WTC11 (cell line): Measurements from ENCODE around the gene NRG2. TPM values are rescaled to one million over a fixed set of nuclear protein-coding genes. Genes with fewer than 3 reads are reported as not detected.

Experiments
- ATAC-seq: fragments of 200-7000 bp; cut with Tn5 transposase; 2 replicates; pipeline ENCODE4 v1.10.0; 2021; ENCODE audit warnings: mild to moderate bottlenecking, moderate library complexity
- CTCF ChIA-PET: fragments of 300-600 bp; sonication (Branson Sonifier 250); formaldehyde crosslinking; loops from one replicate; lab custom pipeline; 2021; ENCODE audit warnings: antibody characterized with exemption; lab: Charles Lee
- POLR2A ChIA-PET: fragments of 350-600 bp; sonication (Branson Sonifier 250); formaldehyde crosslinking; loops from one replicate; lab custom pipeline; 2021; ENCODE audit warnings: antibody characterized with exemption; lab: Charles Lee
- DNase-seq: peaks from one replicate; pipeline ENCODE4 v3.0.0; 2021; ENCODE audit warnings: low spot score
- H3K27ac Mint-ChIP-seq: 2 replicates; pipeline ENCODE4 v1.8.0; 2021; ENCODE audit warnings: mixed read lengths
- H3K27me3 Mint-ChIP-seq: 2 replicates; pipeline ENCODE4 v1.8.0; 2021; ENCODE audit warnings: low read depth, mild to moderate bottlenecking, moderate library complexity, mixed read lengths
- H3K36me3 Mint-ChIP-seq: 2 replicates; pipeline ENCODE4 v1.8.0; 2021; ENCODE audit warnings: mixed read lengths
- H3K4me1 Mint-ChIP-seq: 2 replicates; pipeline ENCODE4 v1.8.0; 2022; ENCODE audit warnings: mixed read lengths
- H3K4me3 Mint-ChIP-seq: 2 replicates; pipeline ENCODE4 v1.8.0; 2021; ENCODE audit warnings: mild to moderate bottlenecking, moderate library complexity, mixed read lengths
- H3K9me3 Mint-ChIP-seq: 2 replicates; pipeline ENCODE4 v1.8.0; 2021; ENCODE audit warnings: mixed read lengths
- CBFB ChIP-seq: sonication (generic); formaldehyde crosslinking; IDR thresholded peaks from 2 replicates; pipeline ENCODE4 v1.8.1; 2022; ENCODE audit warnings: mild to moderate bottlenecking, low read depth, missing genetic modification reagents
- E2F1 ChIP-seq: sonication (generic); formaldehyde crosslinking; IDR thresholded peaks from 2 replicates; pipeline ENCODE4 v1.8.0; 2022; ENCODE audit warnings: mild to moderate bottlenecking, missing genetic modification reagents
- E2F5 ChIP-seq: sonication (generic); formaldehyde crosslinking; IDR thresholded peaks from 2 replicates; pipeline ENCODE4 v1.8.1; 2022; ENCODE audit warnings: mild to moderate bottlenecking, moderate library complexity, missing genetic modification reagents
- ELF4 ChIP-seq: sonication (generic); formaldehyde crosslinking; IDR thresholded peaks from 2 replicates; pipeline ENCODE4 v1.8.1; 2022; ENCODE audit warnings: low read depth, mild to moderate bottlenecking, moderate library complexity, missing genetic modification reagents
- ETV6 ChIP-seq: sonication (generic); formaldehyde crosslinking; IDR thresholded peaks from 2 replicates; pipeline ENCODE4 v1.8.1; 2022; ENCODE audit warnings: mild to moderate bottlenecking, missing genetic modification reagents
- GRHL2 ChIP-seq: fragments of 250-450 bp; sonication (Bioruptor Pico); IDR thresholded peaks from 2 replicates; pipeline ENCODE4 v1.8.0; 2022; ENCODE audit warnings: mild to moderate bottlenecking, moderate library complexity; ENCODE audit not compliant: insufficient replicate concordance, severe bottlenecking
- MAX ChIP-seq: sonication (generic); formaldehyde crosslinking; IDR thresholded peaks from 2 replicates; pipeline ENCODE4 v1.8.0; 2022; ENCODE audit warnings: mild to moderate bottlenecking, missing genetic modification reagents
- MLX ChIP-seq: sonication (generic); formaldehyde crosslinking; IDR thresholded peaks from 2 replicates; pipeline ENCODE4 v1.8.1; 2023; ENCODE audit warnings: mild to moderate bottlenecking, missing genetic modification reagents, moderate library complexity
- MYBL2 ChIP-seq: sonication (generic); formaldehyde crosslinking; IDR thresholded peaks from 2 replicates; pipeline ENCODE4 v1.8.1; 2023; ENCODE audit warnings: mild to moderate bottlenecking, moderate library complexity, missing genetic modification reagents
- NFATC4 ChIP-seq: fragments of 250-450 bp; sonication (Bioruptor Pico); IDR thresholded peaks from 2 replicates; pipeline ENCODE4 v1.9.0; 2021; ENCODE audit warnings: mild to moderate bottlenecking
- NFYB ChIP-seq: sonication (generic); formaldehyde crosslinking; conservative IDR thresholded peaks from 2 replicates; pipeline ENCODE4 v1.8.0; 2022; ENCODE audit warnings: low read depth, missing genetic modification reagents
- SMAD3 ChIP-seq: sonication (generic); formaldehyde crosslinking; IDR thresholded peaks from 2 replicates; pipeline ENCODE4 v1.8.0; 2022; ENCODE audit warnings: missing genetic modification reagents, mild to moderate bottlenecking, borderline replicate concordance
- SP1 ChIP-seq: sonication (generic); formaldehyde crosslinking; conservative IDR thresholded peaks from 2 replicates; pipeline ENCODE4 v1.8.1; 2022; ENCODE audit warnings: missing genetic modification reagents
- STAT6 ChIP-seq: sonication (generic); formaldehyde crosslinking; conservative IDR thresholded peaks from 2 replicates; pipeline ENCODE4 v1.8.1; 2023; ENCODE audit warnings: mild to moderate bottlenecking, low read depth, missing genetic modification reagents, moderate library complexity
- USF1 ChIP-seq: sonication (generic); formaldehyde crosslinking; IDR thresholded peaks from 2 replicates; pipeline ENCODE4 v1.8.0; 2022; ENCODE audit warnings: mild to moderate bottlenecking, missing genetic modification reagents
- ZNF232 ChIP-seq: sonication (generic); formaldehyde crosslinking; IDR thresholded peaks from 2 replicates; pipeline ENCODE4 v1.8.0; 2022; ENCODE audit warnings: mild to moderate bottlenecking, missing genetic modification reagents
- ZNF425 ChIP-seq: fragments of 250-450 bp; sonication (Bioruptor Pico); conservative IDR thresholded peaks from 2 replicates; pipeline ENCODE4 v1.9.0; 2021; ENCODE audit warnings: mild to moderate bottlenecking
- total RNA-seq: library from RNA; stranded (reverse); gene quantifications from 3 replicates; pipeline ENCODE4 v1.2.3, GENCODE V29; 2021

The NRG2 gene
- total RNA-seq, 1 experiment from 2014 or later, result 0.44 TPM

GRCh38 chr5:139817362-139817761 lies 225.7 kb downstream of the NRG2 start (continued):
- TF ChIP-seq ZNF232 (CRISPR knock-in tag) (no peak), USF1 (no peak), E2F5 (CRISPR knock-in tag) (no peak), MYBL2 (CRISPR knock-in tag) (no peak), ETV6 (CRISPR knock-in tag) (no peak), NFYB (CRISPR knock-in tag) (no peak), SP1 (CRISPR knock-in tag) (no peak), NFATC4 (CRISPR knock-in tag) (no peak)

GRCh38 chr5:139816566-139816965 lies 226.5 kb downstream of the NRG2 start:
- Mint-ChIP-seq H3K27ac (no peak overlapping the region; the same call in 1 of the 2 replicates), H3K36me3 (no peaks in the 10 kb centered on the region), H3K4me3 (no peak overlapping the region), H3K4me1 (peaks cover 4% of the 10 kb centered on the region; the same call in 1 of the 2 replicates), H3K9me3 (peaks cover 7% of the 10 kb centered on the region), H3K27me3 (no peaks in the 10 kb centered on the region; the same call in 1 of the 2 replicates)
- ATAC-seq (no peak), DNase-seq (peak; percentile 13)
- TF ChIP-seq ELF4 (CRISPR knock-in tag) (no peak), GRHL2 (no peak), MLX (CRISPR knock-in tag) (no peak), MAX (CRISPR knock-in tag) (no peak), CBFB (CRISPR knock-in tag) (no peak), ZNF425 (no peak), STAT6 (CRISPR knock-in tag) (no peak), SMAD3 (CRISPR knock-in tag) (no peak), E2F1 (no peak)
- ChIA-PET POLR2A (no interaction called here), CTCF (interaction anchor here (1.0 to 1.2 kb wide), 2 partner anchors 40 to 41 kb away, joined by 3 read pairs; no protein-coding TSS in a partner anchor)
